NCI-H510A treated with DMSO at 0.1 percent for 48 hours (cell line): ENCODE results near the gene ICAM4.
"Not testable (repeated sequence)": the region's sequence is repeated elsewhere in the genome, so short reads cannot be mapped to it uniquely, and the experiment has no call there.

Experiments used
- DNase-seq: peaks from one replicate; lab custom pipeline; 2025; lab: John Stamatoyannopoulos, UW

ICAM4 gene

DNA sequence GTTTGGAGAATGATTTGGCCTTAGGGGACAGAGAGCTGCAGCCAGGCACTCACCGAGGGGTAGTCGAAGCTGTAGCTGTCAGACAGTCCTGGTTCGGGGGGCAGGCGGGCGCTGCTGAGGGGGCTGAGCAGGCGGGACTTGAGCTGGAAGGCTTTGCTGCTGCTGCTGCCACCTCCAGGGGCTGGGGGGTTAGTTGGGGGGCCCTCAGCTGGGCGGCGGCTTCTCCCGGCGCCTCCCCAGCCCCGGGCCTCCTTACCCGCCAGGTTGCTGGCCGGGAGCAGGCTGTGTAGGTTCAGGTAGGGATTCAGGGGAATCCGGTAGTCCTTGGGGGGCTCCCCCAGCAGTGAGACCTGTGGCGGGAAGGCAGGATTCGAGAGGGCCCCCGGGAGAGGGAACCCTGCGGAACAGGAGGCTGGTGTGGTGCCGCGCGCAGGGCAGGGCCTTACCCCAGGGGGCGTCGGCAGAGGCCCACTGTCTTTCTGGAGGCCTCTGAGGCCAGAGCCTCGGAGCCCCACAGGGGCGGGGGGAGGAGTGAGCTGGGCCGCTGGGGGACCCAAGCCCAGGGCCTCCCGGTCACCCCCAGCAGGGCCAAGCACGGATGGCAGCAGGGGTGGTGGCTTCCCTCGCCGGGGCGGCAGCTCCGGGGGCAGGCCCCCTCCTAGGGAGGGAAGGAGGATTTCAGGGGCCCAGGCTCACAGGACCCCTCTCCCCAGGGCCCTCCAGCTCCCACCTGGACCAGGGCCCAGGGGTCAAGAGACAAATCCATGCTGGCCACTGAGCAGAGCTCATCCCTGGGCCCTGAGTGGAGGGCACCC, 34.1 kb downstream of the ICAM4 start:
- DNase-seq: no peak

DNA sequence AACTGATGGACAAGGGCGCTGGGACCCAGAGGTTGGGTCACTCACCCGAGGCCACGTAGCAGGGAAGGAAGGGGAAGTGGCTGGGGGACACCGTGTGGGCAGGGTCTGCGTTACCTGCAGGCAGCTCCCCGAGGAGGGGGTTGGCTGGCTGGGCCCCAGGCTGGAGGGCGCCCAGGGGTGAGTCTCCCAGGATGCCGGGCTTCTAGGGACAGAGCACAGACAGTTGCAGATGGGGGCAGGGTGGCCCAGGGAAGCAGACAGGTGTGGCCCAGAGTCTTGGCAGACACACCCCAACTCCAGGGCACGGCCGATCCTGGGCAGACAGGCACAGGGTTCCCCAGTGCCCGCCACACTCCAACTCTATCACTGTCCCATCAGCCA, 34.7 kb downstream of the ICAM4 start:
- DNase-seq: no peak

DNA sequence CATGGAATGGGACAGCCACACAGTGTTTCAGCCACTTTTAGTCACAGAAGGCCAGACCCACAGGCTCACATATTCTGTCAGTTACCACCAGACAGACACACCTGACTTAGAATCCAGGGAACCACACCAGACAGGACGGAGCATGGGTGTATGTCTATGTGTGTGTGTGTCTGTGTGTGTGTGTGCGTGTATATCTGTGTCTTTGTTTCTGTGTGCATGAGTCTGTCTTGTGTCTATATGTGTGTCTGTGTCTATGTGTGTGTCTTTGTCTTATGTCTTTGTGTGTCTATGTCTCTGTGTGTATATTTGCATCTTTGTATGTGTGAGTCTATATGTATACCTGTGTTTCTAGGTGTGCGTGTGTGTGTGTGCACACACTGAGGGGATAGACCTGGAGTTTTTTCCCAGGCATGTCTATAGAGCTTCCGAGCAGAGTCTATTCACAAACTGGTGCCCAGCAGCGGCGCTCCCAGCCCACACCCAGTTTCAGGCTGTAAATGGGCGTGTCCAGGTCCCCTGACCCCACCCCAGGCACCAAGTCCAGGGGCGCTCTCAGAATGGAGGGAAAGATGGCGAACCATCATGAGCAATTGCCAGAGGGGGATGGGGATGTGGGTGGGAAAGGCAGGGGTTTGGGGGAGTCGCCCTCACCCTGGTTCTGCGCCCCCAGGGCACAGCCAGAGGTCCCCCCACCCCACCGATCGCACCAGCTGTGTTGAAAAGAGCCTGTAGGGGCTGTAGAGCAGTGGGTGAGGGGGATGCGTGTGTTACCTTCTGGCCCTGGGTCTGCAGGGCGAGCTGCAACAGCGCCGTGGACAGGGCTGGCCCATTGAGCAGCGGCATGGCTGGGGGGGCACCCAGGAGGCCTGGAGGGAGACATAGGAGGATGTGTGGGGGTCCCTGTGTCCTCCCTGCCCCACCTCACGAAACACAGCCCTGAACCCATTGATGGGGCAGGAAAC, 35.4 kb downstream of the ICAM4 start:
- DNase-seq: no peak

GRCh38 chr19:10325732-10326131, 39.0 kb downstream of the ICAM4 start:
- DNase-seq: no peak

DNA sequence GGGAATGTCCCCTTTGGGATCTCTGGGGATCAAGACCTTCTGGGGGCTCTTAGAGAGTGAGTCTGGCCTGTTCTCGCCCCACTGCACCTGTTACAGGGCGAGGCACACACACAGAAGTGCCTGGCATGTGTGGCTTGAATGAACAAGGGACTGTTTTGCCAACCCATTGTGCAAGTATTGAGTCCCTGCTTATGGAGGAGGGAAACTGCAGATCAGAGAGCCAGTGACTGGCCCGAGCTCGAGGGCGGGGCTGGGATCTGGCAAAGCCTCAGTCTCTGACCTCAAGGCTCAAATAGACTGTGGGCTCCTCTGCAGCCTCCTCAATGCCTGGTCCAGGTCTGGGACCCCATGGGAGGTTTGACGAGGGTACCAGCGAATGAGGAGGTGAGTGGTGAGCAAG, 41.0 kb downstream of the ICAM4 start:
- no peak for DNase-seq

DNA sequence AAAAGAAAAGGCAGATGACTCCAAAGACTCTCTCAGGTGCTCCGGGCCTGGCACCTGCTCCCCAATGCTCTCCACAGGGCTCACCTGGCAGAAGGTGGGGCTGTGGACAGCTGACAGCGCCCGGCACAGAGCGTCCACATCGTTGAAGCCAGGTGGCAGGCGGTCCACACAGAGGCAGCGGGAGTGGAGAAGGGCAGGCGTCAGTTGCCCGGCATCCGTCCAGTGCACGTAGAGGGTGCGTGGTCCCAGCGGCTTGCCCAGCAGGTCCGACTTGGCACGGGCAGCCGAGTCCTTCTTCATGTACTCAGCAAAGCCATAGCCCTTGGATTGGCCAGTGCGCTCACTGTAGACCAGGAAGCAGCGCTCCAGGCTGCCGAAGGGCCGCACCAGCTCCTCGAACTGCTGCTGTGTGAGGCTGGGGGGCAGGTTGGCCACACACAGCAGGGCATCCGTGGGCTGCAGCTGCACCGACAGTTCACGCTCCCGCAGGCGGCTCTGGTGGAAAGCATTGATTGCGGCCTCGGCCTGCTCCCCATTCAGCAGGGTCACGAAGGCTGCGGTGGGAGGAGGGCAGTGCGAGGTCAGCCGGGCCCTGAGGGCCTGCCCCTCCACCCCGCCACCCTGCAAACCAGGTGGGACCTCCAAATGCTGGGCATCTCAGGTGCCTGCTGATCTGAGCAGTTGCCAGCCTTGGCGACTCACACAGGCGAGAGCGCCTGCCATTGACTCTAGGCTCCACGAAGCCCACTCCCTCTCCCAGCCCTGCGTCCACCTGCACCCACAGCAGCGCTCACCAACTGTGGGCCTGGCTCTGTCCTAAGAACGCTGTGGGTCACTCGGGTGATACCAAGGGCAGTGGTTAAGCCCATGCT, 42.0 kb downstream of the ICAM4 start:
- no peak for DNase-seq

GRCh38 chr19:10329555-10329954, 42.8 kb downstream of the ICAM4 start:
- DNase-seq: no peak

GRCh38 chr19:10332158-10332964, 45.6 kb downstream of the ICAM4 start:
- DNase-seq: no peak

- DNase-seq: peak; percentile 99
These were observed 46.4 kb downstream of the ICAM4 start, which contains the start of gene RAVER1 for GRCh38 chr19:10332965-10333757. Gene RAVER1, minus strand, starts transcription at chr19:10333529. Its CDS starts 22 bp downstream, at chr19:10333507.

DNA sequence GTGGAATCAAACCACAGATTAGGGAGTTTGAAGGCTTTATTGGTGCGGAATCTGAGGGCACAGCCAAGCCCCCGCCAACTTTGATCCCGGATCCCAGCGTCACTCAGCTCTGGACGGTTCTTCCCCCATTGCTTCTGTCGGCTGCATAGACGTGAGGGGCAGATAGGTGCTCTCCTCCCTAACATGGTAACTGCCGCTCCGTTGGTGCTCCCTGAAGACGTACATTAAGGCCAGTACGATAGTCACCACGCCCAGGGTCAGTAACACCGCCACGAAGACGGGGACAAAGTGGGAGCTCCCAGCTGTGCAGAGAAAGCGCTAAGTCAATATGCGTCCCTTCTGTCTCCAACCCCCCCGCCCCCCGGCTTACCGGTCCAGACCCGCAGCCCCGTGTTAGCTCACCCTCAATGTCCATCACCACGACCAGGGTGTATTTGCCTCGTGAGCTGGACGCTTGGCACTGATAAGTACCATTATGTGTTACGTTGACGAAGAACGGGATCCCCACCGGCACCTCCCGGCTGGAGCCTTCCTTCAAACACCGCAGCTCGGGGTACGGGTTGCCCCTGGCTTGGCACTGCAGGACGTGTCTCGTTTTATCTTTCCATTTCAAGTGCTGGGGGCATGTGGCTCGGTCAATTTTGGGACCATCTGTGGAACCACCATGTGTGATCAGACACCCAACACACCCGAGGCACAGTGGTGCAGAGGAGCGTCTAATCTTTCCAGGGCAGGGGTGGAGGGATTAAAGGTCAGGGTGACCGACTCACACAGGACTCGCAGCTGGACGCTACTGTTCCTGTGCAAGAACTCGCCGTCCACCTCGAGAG, 47.2 kb downstream of the ICAM4 start:
- DNase-seq: peak; percentile 92

- DNase-seq: peak; percentile 89
These were observed 48.0 kb downstream of the ICAM4 start for GRCh38 chr19:10334588-10335351.

- no peak for DNase-seq
These were observed 48.7 kb downstream of the ICAM4 start for GRCh38 chr19:10335352-10335985.

DNA sequence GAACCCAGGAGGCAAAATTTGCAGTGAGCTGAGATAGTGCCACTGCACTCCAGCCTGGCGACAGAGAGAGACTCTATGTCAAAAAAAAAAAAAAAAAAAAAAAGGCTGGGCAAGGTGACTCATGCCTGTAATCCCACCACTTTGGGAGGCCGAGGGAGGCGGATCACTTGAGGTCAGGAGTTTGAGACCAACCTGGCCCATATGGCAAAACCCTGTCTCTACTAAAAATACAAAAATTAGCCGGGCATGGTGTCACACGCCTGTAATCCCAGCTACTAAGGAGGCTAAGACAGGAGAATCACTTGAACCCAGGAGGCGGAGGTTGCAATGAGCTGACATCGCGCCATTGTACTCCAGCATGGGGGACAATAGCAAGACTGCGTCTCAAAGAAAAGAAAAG, 50.0 kb downstream of the ICAM4 start:
- DNase-seq: not testable (repeated sequence)
